Renal cortex interstitium (tissue), 15 donors: ENCODE data around the gene VGF. TPM values are rescaled to one million over a fixed set of nuclear protein-coding genes. Genes with fewer than 3 reads are reported as not detected.
"Not testable (repeated sequence)": the region's sequence is repeated elsewhere in the genome, so short reads cannot be mapped to it uniquely, and the experiment has no call there.

Experiments used
- DNase-seq, 11 donors: peaks; one replicate each; pipeline ENCODE4 v3.0.0-alpha.2; 2013; ENCODE audit warnings: low read depth in 9 of 11, low spot score in 4 of 11; ENCODE audit errors: extremely low read depth in 1 of 11
- long read RNA-seq, 16 experiments: transcript quantifications; one replicate each; lab custom pipeline, GENCODE V29; 2026
- polyA plus RNA-seq, 3 donors: library from polyadenylated mRNA; unstranded; fragments of 120-200 nt; gene quantifications; one replicate each; pipeline ENCODE4 v1.2.1, GENCODE V29; 2013; ENCODE audit not compliant: insufficient read length in 3 of 3

The VGF gene
- polyA plus RNA-seq = under 1 TPM; 0.08 to 0.61 (median 0.17) TPM
- long read RNA-seq, donor 1 = 0 reads
- long read RNA-seq, donor 2 = 0 reads
- long read RNA-seq, donor 3 = 0 reads
- long read RNA-seq, donor 4 = 0 reads
- long read RNA-seq, donor 5 = 0 reads
- long read RNA-seq, donor 6 = 0 reads
- long read RNA-seq, donor 7 = 0 reads
- long read RNA-seq, donor 8 = 0 reads
- long read RNA-seq, donor 9 = 0 reads
- long read RNA-seq, donor 10 = 0 reads
- long read RNA-seq, donor 11 = 0 reads
- long read RNA-seq, donor 12 = 0 reads
- long read RNA-seq, donor 13 = 0 reads
- long read RNA-seq, donor 14 = 0 reads
- long read RNA-seq, donor 15 = 0 reads
- long read RNA-seq, donor 16 = 0 reads

DNA sequence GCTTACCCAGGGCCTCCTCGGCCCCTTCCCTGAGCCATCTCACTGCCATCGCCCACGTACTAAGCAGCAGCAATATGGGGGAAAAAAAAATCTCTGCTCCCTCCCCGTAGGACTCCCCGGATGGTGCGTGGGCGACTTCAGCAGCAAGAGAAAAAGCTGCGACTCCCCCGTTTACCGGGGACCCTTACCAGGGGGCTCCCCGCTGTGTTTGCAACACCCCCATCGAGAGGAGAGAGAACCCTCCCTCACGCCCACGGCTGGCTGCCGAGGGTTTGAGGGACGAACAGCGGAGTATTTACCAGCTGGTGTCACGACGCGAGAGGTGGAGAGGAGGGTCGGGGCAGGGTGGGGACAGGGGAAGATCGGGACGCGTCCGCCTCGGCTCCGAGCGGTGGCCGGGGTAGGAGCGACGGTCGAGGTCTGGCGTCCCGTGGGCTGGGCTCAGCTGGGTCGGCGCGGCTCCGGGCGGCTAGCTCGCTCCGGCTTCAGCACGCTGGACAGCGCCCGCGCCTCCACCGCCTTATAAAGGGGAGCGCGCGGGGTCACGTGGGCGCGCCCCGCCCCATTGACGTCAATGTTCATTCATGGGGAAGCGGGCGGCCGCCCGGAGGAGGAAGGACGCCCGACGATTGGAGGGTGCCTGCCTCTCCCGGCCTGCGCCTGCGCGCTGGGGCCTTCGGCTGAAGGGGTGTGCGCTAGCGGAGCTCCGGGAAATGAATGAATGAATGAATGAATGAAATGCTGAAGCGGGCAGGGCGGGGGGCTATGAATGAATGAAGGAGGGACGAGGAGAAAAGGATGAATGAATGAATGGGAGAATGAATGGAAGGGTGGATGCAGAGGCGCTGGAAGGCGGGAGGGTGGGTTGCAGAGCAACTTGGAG is at the start of gene VGF:
TSS of gene VGF (minus strand) at position 495 of the 883 bp plus-strand sequence. CDS start 726 bp downstream, outside the sequence.
- DNase-seq = peak in 10 of 11 donors; percentile 67 to 88 (median 80)

GRCh38 chr7:101212014-101212413 is 46.6 kb upstream of the VGF start:
- no peak for DNase-seq

GRCh38 chr7:101211501-101211900 is 46.1 kb upstream of the VGF start:
- DNase-seq = no peak

- no peak for DNase-seq
Measured at GRCh38 chr7:101210143-101210542, 44.8 kb upstream of the VGF start.

- DNase-seq = no peak
Measured at GRCh38 chr7:101208794-101209193, 43.4 kb upstream of the VGF start.

GRCh38 chr7:101207459-101207858 is 42.1 kb upstream of the VGF start:
- DNase-seq = no peak

GRCh38 chr7:101206665-101207042 is 41.3 kb upstream of the VGF start:
- DNase-seq = no peak

- no peak for DNase-seq
Measured at GRCh38 chr7:101205901-101206664, 40.7 kb upstream of the VGF start.

DNA sequence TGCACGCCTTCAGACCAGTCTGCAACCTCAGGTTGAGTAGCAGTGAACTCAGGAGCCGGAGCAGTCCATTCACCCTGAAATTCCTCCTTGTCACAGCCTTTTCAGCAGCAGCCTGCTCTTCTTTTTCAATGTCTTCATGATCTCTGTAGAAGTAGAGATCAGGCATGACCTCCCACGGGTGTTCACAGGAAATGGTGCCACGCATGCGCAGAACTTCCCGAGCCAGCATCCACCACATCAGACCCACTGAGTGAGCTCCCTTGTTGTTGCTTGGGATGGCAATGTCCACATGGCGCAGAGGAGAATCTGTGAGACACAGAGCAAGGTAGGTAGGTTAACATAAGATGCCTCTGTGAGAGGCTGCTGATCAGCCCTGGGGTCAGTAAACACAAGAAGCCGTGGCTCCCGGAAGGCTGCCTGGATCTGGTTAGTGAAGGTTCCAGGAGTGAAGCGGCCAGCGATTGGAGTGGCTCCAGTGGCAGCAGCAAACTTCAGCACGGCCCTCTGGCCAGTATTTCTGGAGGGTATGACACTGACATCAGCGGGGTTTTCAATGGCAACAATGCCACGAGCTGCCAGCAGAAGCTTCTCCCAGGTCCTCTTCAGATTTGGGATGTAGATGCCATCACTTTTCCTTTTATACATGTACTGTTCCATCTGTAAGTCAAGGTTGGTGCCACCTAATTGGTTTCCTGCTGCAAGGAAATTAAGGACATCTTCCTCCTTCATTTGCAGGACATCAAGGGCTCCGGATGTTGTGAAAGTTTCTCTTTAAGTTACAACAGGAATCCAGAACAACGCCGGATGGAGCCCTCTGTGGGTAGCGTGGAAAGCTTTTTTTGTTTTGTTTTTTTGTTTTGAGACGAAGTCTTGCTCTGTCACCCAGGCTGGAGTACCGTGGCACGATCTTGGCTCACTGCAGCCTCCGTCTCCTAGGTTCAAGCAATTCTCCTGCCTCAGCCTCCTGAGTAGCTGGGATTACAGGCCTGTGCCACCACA is 38.7 kb upstream of the VGF start:
- DNase-seq = not testable (repeated sequence)

DNA sequence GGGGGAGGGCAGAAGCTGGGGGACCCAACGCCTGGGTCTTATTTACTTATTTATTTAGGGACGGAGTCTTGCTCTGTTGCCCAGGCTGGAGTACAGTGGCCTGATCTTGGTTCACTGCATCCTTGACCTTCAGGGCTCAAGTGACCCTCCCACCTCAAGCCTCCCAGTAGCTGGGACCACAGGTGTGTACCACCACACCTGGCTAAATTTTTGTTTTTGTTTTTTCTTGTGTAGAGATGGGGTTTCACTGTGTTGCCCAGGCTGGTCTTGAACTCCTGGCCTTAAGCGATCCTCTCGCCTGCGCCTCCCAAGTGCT is 37.2 kb upstream of the VGF start:
- no peak for DNase-seq

DNA sequence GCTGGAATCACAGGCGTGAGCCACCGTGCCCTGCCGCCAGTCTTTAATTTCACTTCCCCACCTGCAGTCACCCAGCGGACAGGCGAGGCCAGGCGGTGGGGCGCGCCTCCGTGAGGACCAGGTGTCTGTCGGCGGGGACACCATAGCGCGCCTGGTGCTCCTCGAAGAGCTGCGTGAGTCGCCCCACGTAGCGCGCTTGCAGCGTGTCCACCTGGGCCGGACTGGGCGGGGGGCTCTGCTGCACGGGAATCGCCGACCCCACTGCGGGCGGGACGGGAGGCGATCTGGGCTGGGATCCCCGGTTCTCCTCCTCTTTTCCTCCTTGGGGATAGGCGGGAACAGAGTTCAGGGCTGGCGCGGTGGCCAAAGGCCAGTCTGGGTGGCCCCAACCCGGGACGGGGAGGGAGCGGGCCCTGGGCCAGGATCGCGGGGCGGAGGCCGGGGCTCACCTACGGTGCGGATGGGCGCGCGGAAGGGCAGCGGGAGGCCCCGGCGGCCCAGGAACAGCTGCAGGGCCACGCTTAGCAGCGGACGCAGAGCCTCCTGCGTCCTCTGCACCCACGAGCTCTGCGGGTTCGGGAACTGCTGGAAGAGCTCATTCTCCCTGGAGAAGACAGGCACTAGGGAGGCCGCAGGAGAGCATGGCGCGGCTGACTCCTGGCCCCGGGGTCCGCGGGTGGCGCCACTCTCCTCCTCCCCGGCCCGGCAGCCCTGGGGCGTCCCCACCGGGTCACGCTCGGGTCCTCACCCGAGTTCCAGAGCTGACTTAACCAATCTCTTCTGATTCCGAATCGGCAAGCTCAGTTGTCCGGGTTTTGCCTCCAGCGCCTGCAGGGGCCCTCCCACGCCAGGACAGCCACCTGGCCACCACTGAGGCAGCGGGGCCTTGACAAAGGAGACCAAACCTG is 36.6 kb upstream of the VGF start:
- DNase-seq = no peak

GRCh38 chr7:101200862-101201599 is 35.7 kb upstream of the VGF start, which contains the start of gene MOGAT3:
Gene MOGAT3 (minus strand): TSS chr7:101201036. CDS start chr7:101200854, 182 bp downstream.
- DNase-seq = no peak

DNA sequence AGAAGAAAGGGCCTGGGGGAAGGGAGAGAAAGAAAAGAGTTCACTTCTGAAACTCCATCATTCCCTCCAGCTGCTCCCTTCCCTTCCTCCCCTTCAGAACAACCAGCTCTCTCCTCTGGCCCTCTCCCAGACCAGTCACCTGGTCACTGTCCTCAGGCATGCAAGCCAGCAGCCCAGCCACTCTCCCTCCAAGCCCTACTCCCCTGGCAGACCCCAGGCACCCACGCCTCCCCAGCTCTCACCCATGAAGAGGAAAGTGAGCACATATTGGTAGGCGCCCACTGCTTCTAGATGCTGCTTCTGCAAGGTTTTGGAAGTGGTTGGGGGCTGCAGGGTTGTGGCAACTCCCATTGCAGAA is 35.1 kb upstream of the VGF start:
- no peak for DNase-seq

- not testable (repeated sequence) for DNase-seq
Measured at GRCh38 chr7:101199522-101199921, 34.2 kb upstream of the VGF start.

DNA sequence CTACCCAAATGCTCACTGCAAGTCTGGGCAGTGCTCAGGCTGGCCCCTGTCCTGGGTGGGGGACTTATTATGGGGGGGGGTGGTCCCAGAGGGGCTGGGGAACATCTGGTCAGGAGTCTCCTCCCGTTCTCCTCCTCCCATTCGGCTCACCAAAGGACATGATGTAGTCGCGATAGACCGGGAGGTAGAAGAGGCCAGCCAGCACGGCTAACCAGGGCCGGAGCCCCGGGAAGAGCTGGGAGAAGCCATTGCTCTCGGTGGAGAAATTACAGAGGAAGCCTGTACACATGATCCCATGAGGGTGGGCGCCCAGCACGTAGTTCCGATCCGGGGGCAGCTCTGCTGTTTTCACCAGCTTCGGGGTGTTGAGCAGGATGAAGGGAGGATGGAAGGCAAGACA is 33.1 kb upstream of the VGF start:
- DNase-seq = no peak

DNA sequence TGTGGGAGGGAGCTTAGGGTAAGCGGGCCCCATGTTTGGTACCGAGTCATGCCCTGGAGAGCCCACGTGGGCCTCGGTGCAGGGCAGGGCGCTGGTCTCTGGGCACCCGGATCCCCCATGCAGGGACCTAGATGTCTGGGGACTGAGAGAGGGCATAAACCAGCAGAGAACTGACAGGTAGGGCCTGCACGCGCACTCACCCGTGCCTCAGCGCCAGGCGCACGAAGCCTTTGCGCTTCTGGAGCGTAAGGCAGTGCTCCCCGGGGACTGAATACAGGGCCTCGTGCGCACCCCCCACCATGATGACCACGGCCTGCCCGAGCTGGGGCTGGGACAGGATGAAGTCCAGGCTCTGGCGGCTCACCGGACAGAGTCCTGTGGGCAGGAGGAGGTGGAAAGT is 32.6 kb upstream of the VGF start:
- DNase-seq = no peak

- DNase-seq = no peak
Measured at GRCh38 chr7:101195884-101196283, 30.5 kb upstream of the VGF start.
